Fibroblast of lung (primary cell): ENCODE results near the gene TLCD4. TPM values are rescaled to one million over a fixed set of nuclear protein-coding genes. Genes with fewer than 3 reads are reported as not detected.

ENCODE experiments used
- DNase-seq, 2 donors: peaks; one replicate each; pipeline versions ENCODE4 v3.0.0 to v3.0.0-alpha.2; 2010; ENCODE audit warnings: low read depth in 2 of 2
- H2AFZ ChIP-seq: 2 replicates; pipeline ENCODE4 v1.5.1; 2012; ENCODE audit warnings: low read length, control low read depth, inconsistent platforms
- H3K27ac ChIP-seq: 2 replicates; pipeline ENCODE4 v1.5.1; 2011; ENCODE audit warnings: low read length, control low read depth; ENCODE audit not compliant: insufficient read depth
- H3K27me3 ChIP-seq: 2 replicates; pipeline ENCODE4 v1.5.1; 2011; ENCODE audit warnings: mild to moderate bottlenecking, low read length; ENCODE audit not compliant: control insufficient read depth, insufficient read depth
- H3K36me3 ChIP-seq: 2 replicates; pipeline ENCODE4 v1.5.1; 2011; ENCODE audit warnings: low read length; ENCODE audit not compliant: control insufficient read depth, insufficient read depth
- H3K4me1 ChIP-seq: 2 replicates; pipeline ENCODE4 v1.5.1; 2011; ENCODE audit warnings: low read length; ENCODE audit not compliant: control insufficient read depth, insufficient read depth; ENCODE audit errors: extremely low read depth
- H3K4me2 ChIP-seq: 2 replicates; pipeline ENCODE4 v1.5.1; 2011; ENCODE audit warnings: low read length, control low read depth; ENCODE audit not compliant: insufficient read depth; ENCODE audit errors: extremely low read depth
- H3K4me3 ChIP-seq, 4 experiments: fragments of 200-600 bp in 1 of 4; sonication (generic) in 1 of 4; replicated peaks in 1 of 4; 2 replicates each; pipeline ENCODE4 v1.5.1; 2011 to 2016; ENCODE audit warnings: low read length in 4 of 4, low read depth in 3 of 4, mild to moderate bottlenecking in 3 of 4, control low read depth in 2 of 4, inconsistent platforms in 1 of 4, mixed read lengths in 1 of 4; ENCODE audit not compliant: insufficient read depth in 1 of 4; ENCODE audit errors: control extremely low read depth in 1 of 4
- H3K79me2 ChIP-seq: 2 replicates; pipeline ENCODE4 v1.5.1; 2012; ENCODE audit warnings: mild to moderate bottlenecking, low read length, inconsistent platforms; ENCODE audit not compliant: control insufficient read depth, insufficient read depth
- H3K9ac ChIP-seq: 2 replicates; pipeline ENCODE4 v1.5.1; 2011; ENCODE audit warnings: mild to moderate bottlenecking, low read length, control low read depth; ENCODE audit not compliant: insufficient read depth
- H3K9me3 ChIP-seq: 2 replicates; pipeline ENCODE4 v1.5.1; 2012; ENCODE audit warnings: low read depth, low read length; ENCODE audit not compliant: control insufficient read depth, insufficient read depth
- H4K20me1 ChIP-seq: 2 replicates; pipeline ENCODE4 v1.5.1; 2011; ENCODE audit warnings: low read length; ENCODE audit not compliant: control insufficient read depth, insufficient read depth; ENCODE audit errors: extremely low read depth
- CTCF ChIP-seq, 2 donors: IDR thresholded peaks in 1 of 2; conservative IDR thresholded peaks in 1 of 2; 1 replicate in 1 of 2; 2 replicates in 1 of 2; pipeline ENCODE4 v1.5.1; 2011 to 2012; ENCODE audit warnings: low read length in 2 of 2, control low read depth in 1 of 2, inconsistent platforms in 1 of 2, low read depth in 1 of 2, mild to moderate bottlenecking in 1 of 2
- EZH2 ChIP-seq: IDR thresholded peaks from 2 replicates; pipeline ENCODE4 v1.5.1; 2012; ENCODE audit warnings: low read length, control low read depth, mild to moderate bottlenecking; ENCODE audit errors: missing control alignments
- polyA plus RNA-seq, 2 donors: library from polyadenylated mRNA; depleted of rRNA in 1 of 2; stranded (reverse) in 1 of 2; unstranded in 1 of 2; fragments of >200 nt; gene quantifications; 2 replicates each; pipeline ENCODE4 v1.2.1, GENCODE V29; 2011 to 2012; ENCODE audit warnings: missing spikeins in 1 of 2
- total RNA-seq: library from RNA; depleted of rRNA; stranded (reverse); fragments of >200 nt; gene quantifications from 2 replicates; pipeline ENCODE4 v1.2.1, GENCODE V29; 2014

Gene TLCD4
- total and polyA plus RNA-seq, 2 donors (not counting 1 experiment from before 2014, with no cell fraction given) = 1.5 to 2.1 TPM

- no peak for TF ChIP-seq EZH2
- TF ChIP-seq CTCF (conservative IDR thresholded peaks at IDR 0.05 in 1 of 2, IDR thresholded peaks at IDR 0.05 in 1 of 2; ENCODE audit: low read depth in 1 of 2, low read length in 2 of 2) = no peak
- H3K4me1 ChIP-seq = peaks cover 2% of the 10 kb centered on the region
- H3K79me2 ChIP-seq = no peaks in the 10 kb centered on the region
- no peak overlapping the region for H3K27ac ChIP-seq
- H3K9ac ChIP-seq = no peak overlapping the region
- H3K4me2 ChIP-seq = no peak overlapping the region
- DNase-seq = no peak
- no peaks in the 10 kb centered on the region for H3K27me3 ChIP-seq
- H3K9me3 ChIP-seq = no peaks in the 10 kb centered on the region
- H4K20me1 ChIP-seq = no peaks in the 10 kb centered on the region
- no peak overlapping the region for H2AFZ ChIP-seq
- H3K36me3 ChIP-seq = no peaks in the 10 kb centered on the region
- no peak overlapping the region for H3K4me3 ChIP-seq
Observed at GRCh38 chr1:95069710-95070093, 47.5 kb upstream of the TLCD4 start.

GRCh38 chr1:95071539-95071938 is 45.6 kb upstream of the TLCD4 start:
- peak overlapping the region; percentile 94 for H3K4me2 ChIP-seq
- peaks cover 2% of the 10 kb centered on the region for H3K4me1 ChIP-seq
- H3K27me3 ChIP-seq = no peaks in the 10 kb centered on the region
- no peaks in the 10 kb centered on the region for H3K9me3 ChIP-seq
- TF ChIP-seq EZH2 (no peak), CTCF (conservative IDR thresholded peaks at IDR 0.05 in 1 of 2, IDR thresholded peaks at IDR 0.05 in 1 of 2; ENCODE audit: low read depth in 1 of 2, low read length in 2 of 2) (no peak)
- H4K20me1 ChIP-seq = no peaks in the 10 kb centered on the region
- H3K36me3 ChIP-seq = no peaks in the 10 kb centered on the region
- no peaks in the 10 kb centered on the region for H3K79me2 ChIP-seq
- H3K27ac ChIP-seq = peak overlapping the region; percentile 95
- no peak overlapping the region for H3K9ac ChIP-seq
- peak overlapping the region; percentile 68 to 97 (median 91) for H3K4me3 ChIP-seq
- H2AFZ ChIP-seq = no peak overlapping the region
- DNase-seq = no peak

- DNase-seq = no peak
- H3K36me3 ChIP-seq = no peaks in the 10 kb centered on the region
- peak overlapping the region; percentile 94 for H3K4me2 ChIP-seq
- H3K4me1 ChIP-seq = peaks cover 2% of the 10 kb centered on the region
- H3K27me3 ChIP-seq = no peaks in the 10 kb centered on the region
- H3K9me3 ChIP-seq = no peaks in the 10 kb centered on the region
- peak overlapping the region; percentile 33 for H3K9ac ChIP-seq
- H4K20me1 ChIP-seq = no peaks in the 10 kb centered on the region
- TF ChIP-seq EZH2 = no peak
- TF ChIP-seq CTCF (conservative IDR thresholded peaks at IDR 0.05 in 1 of 2, IDR thresholded peaks at IDR 0.05 in 1 of 2; ENCODE audit: low read depth in 1 of 2, low read length in 2 of 2) = no peak
- H3K27ac ChIP-seq = peak overlapping the region; percentile 95
- H2AFZ ChIP-seq = peak overlapping the region; percentile 91
- H3K4me3 ChIP-seq = peak overlapping the region; percentile 68 to 97 (median 91)
- H3K79me2 ChIP-seq = no peaks in the 10 kb centered on the region
Observed at GRCh38 chr1:95072117-95072516, 45.0 kb upstream of the TLCD4 start.
